ENCODE measurements around the gene RFX1.
"Not testable (repeated sequence)": the region's sequence is repeated elsewhere in the genome, so short reads cannot be mapped to it uniquely, and the experiment has no call there.

RFX1 gene

GRCh38 chr19:14026652-14027192 is 20.6 kb upstream of the RFX1 start:
- not testable (repeated sequence) for DNase-seq

- DNase-seq: peak; percentile 39
Measured at GRCh38 chr19:14023404-14024235, 17.5 kb upstream of the RFX1 start.

GRCh38 chr19:14022469-14022868 is 16.3 kb upstream of the RFX1 start:
- DNase-seq: no peak

DNA sequence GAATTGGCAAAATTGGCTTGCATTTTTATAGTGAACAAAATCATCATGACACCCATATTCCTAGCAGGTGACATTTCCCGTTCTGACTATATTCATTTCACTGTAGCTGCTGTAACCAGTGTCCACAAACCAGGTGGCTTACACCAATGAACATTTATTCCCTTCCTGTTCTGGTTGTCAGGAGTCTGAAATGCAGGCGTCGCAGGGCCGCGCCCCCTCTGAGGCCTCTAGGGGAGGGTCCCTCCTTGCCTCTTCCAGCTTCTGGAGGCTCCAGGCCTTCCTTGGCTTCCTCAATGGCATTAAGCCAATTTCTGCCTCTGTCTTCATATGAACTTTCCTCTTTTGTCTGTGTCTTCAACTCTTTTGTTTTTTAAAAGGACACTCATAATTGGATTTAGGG is 15.4 kb upstream of the RFX1 start:
- no peak for DNase-seq

DNA sequence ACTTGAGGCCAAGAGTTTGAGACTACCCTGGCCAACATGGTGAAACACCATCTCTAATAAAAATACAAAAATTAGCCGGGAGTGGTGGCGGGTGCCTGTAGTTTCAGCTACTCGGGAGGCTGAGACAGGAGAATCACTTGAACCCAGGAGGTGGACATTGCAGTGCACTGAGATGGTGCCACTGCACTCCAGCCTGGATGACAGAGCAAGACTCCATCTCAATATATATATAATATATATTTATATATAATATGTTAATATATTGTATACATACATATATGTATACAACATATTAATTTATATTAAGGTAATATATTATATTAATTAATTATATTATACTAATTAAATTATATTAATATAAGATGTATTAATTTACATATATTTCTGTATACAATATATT is 13.6 kb upstream of the RFX1 start:
- DNase-seq: not testable (repeated sequence)

DNA sequence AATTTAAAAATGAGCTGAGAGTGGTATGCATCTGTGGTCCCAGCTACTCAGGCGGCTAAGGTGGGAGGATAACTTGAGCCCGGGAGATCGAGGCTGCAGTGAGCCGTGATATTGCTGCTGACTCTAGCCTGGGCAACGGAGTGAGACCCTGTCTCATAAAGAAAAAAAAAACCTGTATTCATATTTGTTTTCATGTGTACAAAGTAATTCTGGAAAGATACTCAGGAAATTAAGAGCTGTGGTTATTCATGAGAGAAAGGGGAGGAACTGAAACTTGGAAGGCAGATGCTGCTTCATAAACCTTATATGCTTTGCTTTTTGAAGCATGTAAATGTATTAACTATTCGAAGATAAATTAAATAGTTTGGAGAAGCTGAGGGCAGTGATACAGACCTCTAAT is 13.0 kb upstream of the RFX1 start:
- no peak for DNase-seq

DNA sequence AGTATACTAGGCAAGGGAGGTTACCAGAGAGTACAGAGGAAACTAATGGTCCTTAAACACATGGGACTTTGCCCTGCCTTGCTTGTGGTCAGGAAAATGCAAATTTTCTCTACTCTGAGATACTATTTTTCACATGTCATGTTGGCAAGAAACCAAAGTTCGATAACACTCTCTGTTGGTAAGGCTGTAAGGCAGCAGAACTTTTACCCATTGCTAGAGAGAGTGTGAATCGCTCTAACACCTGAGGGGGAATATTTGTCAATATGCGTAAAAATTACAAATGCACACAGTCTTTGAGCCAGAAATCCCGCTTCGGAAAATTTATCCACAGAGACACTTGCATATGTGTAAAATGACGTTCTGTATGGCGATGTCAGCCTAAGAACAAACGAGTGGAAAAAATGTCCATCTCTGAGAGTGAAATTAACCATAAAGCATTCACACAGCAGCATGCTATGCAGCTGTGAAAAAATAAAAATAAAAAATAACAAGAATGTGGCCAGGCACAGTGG is 9.5 kb upstream of the RFX1 start:
- DNase-seq: no peak

DNA sequence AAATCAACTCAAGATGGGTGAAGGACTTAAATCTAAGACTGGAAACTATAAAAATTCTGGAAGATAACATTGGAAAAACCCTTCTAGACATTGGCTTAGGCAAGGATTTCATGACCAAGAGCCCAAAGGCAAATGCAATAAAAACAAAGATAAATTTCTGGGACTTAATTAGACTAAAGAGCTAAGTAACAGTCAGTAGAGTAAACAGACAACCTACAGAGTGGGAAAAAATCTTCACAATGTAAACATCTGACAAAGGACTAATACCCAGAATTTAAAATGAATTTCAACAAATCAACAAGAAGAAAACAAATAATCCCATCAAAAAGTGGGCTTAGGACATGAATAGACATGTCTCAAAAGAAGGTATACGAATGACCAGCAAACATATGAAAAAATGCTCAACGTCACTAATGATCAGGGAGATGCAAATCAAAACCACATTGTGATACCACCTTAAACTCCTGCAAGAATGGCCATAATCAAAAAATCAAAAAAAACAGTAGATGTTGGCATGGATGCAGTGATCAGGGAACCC is 6.3 kb upstream of the RFX1 start:
- DNase-seq: no peak

- DNase-seq: peak; percentile 87
Measured at GRCh38 chr19:14006766-14007562, 844 bp upstream of the RFX1 start.

- peak; percentile 96 for DNase-seq
Measured at GRCh38 chr19:14005349-14006084, 603 bp downstream of the RFX1 start.

GRCh38 chr19:14004619-14005348 is 1.3 kb downstream of the RFX1 start:
- DNase-seq: no peak

- peak; percentile 43 for DNase-seq
Measured at GRCh38 chr19:14003251-14004055, 2.7 kb downstream of the RFX1 start.

- peak; percentile 39 for DNase-seq
Measured at GRCh38 chr19:14002571-14003250, 3.4 kb downstream of the RFX1 start.

GRCh38 chr19:14000691-14001375 is 5.3 kb downstream of the RFX1 start:
- no peak for DNase-seq

DNA sequence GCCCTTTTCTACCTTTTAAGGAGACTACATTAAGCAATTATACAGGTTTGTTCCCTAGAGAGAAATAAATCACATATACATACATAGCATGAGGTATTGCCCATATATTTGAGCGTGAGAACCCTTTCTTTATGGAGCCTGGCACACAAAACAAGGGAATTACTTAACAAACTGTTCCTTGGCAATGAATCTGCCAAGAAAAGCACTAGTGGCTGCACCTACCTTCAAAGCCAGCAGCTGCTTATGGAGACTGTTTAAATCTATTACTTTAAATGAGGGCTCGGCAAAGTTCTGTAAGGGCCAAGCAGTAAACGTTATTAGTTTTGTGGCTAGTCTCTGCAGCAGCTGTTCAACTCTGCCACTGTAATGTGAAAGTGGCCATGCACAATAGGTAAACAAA is 7.0 kb downstream of the RFX1 start:
- DNase-seq: no peak

DNA sequence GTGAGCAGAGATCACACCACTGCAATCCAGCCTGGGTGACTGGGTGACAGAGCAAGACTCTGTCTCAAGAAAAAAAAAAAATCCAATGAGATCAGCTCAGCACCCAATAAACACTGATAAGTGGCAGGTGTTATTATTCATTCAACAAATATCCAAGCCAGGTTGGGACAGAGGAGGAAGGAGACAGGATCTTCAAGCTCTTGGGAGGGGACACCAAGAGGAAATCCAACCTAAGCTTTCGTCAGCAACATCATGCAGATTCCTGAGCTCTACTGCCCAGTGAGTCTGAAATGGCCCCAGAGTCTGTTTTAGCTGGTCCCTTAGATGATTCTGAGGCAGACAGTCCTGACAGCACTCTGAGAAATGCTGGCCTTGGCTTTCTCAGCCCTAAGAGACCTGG is 7.7 kb downstream of the RFX1 start:
- DNase-seq: no peak

- no peak for DNase-seq
Measured at GRCh38 chr19:13997631-13997962, 8.5 kb downstream of the RFX1 start.

- DNase-seq: no peak
Measured at GRCh38 chr19:13996928-13997630, 9.0 kb downstream of the RFX1 start.
